Activated naive CD4-positive, alpha-beta T cell treated with anti-CD3 and anti-CD28 coated beads, Interleukin-2, amount 10 ng/mL, durations not matched to agents 7 days and 5 days (primary cell): ENCODE measurements around the gene L3MBTL4.

Experiments used
- CTCF ChIA-PET: fragments of 350-600 bp; sonication (Branson Sonifier 250); formaldehyde crosslinking; loops from one replicate; lab custom pipeline; 2021; ENCODE audit warnings: antibody characterized with exemption; lab: Charles Lee
- DNase-seq: peaks from one replicate; pipeline ENCODE4 v3.0.0-alpha.2; 2020
- H3K27ac Mint-ChIP-seq: one replicate; pipeline ENCODE4 v1.8.0; 2021; ENCODE audit warnings: mild to moderate bottlenecking, moderate library complexity, mixed read lengths
- H3K27me3 Mint-ChIP-seq: one replicate; pipeline ENCODE4 v1.8.0; 2021; ENCODE audit warnings: mild to moderate bottlenecking, mixed read lengths
- H3K36me3 Mint-ChIP-seq: one replicate; pipeline ENCODE4 v1.8.0; 2021; ENCODE audit warnings: mixed read lengths
- H3K4me1 Mint-ChIP-seq: one replicate; pipeline ENCODE4 v1.8.0; 2021; ENCODE audit warnings: mixed read lengths
- H3K4me3 Mint-ChIP-seq: one replicate; pipeline ENCODE4 v1.8.0; 2021; ENCODE audit warnings: mild to moderate bottlenecking, moderate library complexity, mixed read lengths
- H3K9me3 Mint-ChIP-seq: one replicate; pipeline ENCODE4 v1.8.0; 2021; ENCODE audit warnings: mixed read lengths

L3MBTL4 gene

GRCh38 chr18:6327895-6328620 is 86.7 kb downstream of the L3MBTL4 start:
- Mint-ChIP-seq H3K27me3 (no peaks in the 10 kb centered on the region), H3K4me1 (no peaks in the 10 kb centered on the region), H3K36me3 (no peaks in the 10 kb centered on the region), H3K4me3 (no peak overlapping the region), H3K27ac (no peak overlapping the region), H3K9me3 (peaks cover 10% of the 10 kb centered on the region)
- no peak for DNase-seq
- CTCF ChIA-PET = no interaction called here

GRCh38 chr18:6327485-6327884 is 87.2 kb downstream of the L3MBTL4 start:
- no peaks in the 10 kb centered on the region for H3K36me3 Mint-ChIP-seq
- no peak overlapping the region for H3K27ac Mint-ChIP-seq
- H3K4me3 Mint-ChIP-seq = no peak overlapping the region
- no peaks in the 10 kb centered on the region for H3K27me3 Mint-ChIP-seq
- no peak for DNase-seq
- H3K9me3 Mint-ChIP-seq = peaks cover 12% of the 10 kb centered on the region
- H3K4me1 Mint-ChIP-seq = no peaks in the 10 kb centered on the region
- CTCF ChIA-PET = no interaction called here

GRCh38 chr18:6326566-6326965 is 88.1 kb downstream of the L3MBTL4 start:
- Mint-ChIP-seq H3K27ac (no peak overlapping the region), H3K27me3 (no peaks in the 10 kb centered on the region), H3K4me3 (no peak overlapping the region), H3K4me1 (no peaks in the 10 kb centered on the region), H3K9me3 (peaks cover 18% of the 10 kb centered on the region), H3K36me3 (no peaks in the 10 kb centered on the region)
- CTCF ChIA-PET = no interaction called here
- no peak for DNase-seq

GRCh38 chr18:6323319-6323889 is 91.3 kb downstream of the L3MBTL4 start:
- no peaks in the 10 kb centered on the region for H3K27me3 Mint-ChIP-seq
- H3K9me3 Mint-ChIP-seq = peaks cover 22% of the 10 kb centered on the region
- H3K36me3 Mint-ChIP-seq = no peaks in the 10 kb centered on the region
- H3K27ac Mint-ChIP-seq = no peak overlapping the region
- no peaks in the 10 kb centered on the region for H3K4me1 Mint-ChIP-seq
- H3K4me3 Mint-ChIP-seq = no peak overlapping the region
- DNase-seq = no peak
- CTCF ChIA-PET = no interaction called here

GRCh38 chr18:6315517-6316331 is 99.0 kb downstream of the L3MBTL4 start:
- H3K27ac Mint-ChIP-seq = no peak overlapping the region
- H3K9me3 Mint-ChIP-seq = peaks cover 6% of the 10 kb centered on the region
- no peaks in the 10 kb centered on the region for H3K27me3 Mint-ChIP-seq
- no peaks in the 10 kb centered on the region for H3K4me1 Mint-ChIP-seq
- CTCF ChIA-PET = no interaction called here
- no peaks in the 10 kb centered on the region for H3K36me3 Mint-ChIP-seq
- no peak overlapping the region for H3K4me3 Mint-ChIP-seq
- no peak for DNase-seq

GRCh38 chr18:6313415-6313814 is 101.3 kb downstream of the L3MBTL4 start:
- Mint-ChIP-seq H3K36me3 (no peaks in the 10 kb centered on the region), H3K4me3 (no peak overlapping the region), H3K4me1 (no peaks in the 10 kb centered on the region), H3K27me3 (no peaks in the 10 kb centered on the region), H3K9me3 (peaks cover 1% of the 10 kb centered on the region), H3K27ac (no peak overlapping the region)
- CTCF ChIA-PET = no interaction called here
- no peak for DNase-seq

GRCh38 chr18:6311456-6312215 is 103.1 kb downstream of the L3MBTL4 start:
- H3K4me1 Mint-ChIP-seq = no peaks in the 10 kb centered on the region
- CTCF ChIA-PET = no interaction called here
- H3K27me3 Mint-ChIP-seq = no peaks in the 10 kb centered on the region
- DNase-seq = no peak
- no peak overlapping the region for H3K4me3 Mint-ChIP-seq
- H3K27ac Mint-ChIP-seq = no peak overlapping the region
- H3K36me3 Mint-ChIP-seq = no peaks in the 10 kb centered on the region
- no peaks in the 10 kb centered on the region for H3K9me3 Mint-ChIP-seq

- H3K27me3 Mint-ChIP-seq = no peaks in the 10 kb centered on the region
- no peak for DNase-seq
- no peaks in the 10 kb centered on the region for H3K4me1 Mint-ChIP-seq
- no peak overlapping the region for H3K27ac Mint-ChIP-seq
- CTCF ChIA-PET = no interaction called here
- H3K9me3 Mint-ChIP-seq = no peaks in the 10 kb centered on the region
- no peak overlapping the region for H3K4me3 Mint-ChIP-seq
- H3K36me3 Mint-ChIP-seq = no peaks in the 10 kb centered on the region
Measured at GRCh38 chr18:6310714-6311113, 104.0 kb downstream of the L3MBTL4 start.

GRCh38 chr18:6297875-6298274 is 116.8 kb downstream of the L3MBTL4 start:
- CTCF ChIA-PET = no interaction called here
- Mint-ChIP-seq H3K36me3 (no peaks in the 10 kb centered on the region), H3K27me3 (no peaks in the 10 kb centered on the region), H3K4me3 (no peak overlapping the region), H3K9me3 (no peaks in the 10 kb centered on the region), H3K27ac (no peak overlapping the region), H3K4me1 (peaks cover 9% of the 10 kb centered on the region)
- no peak for DNase-seq

GRCh38 chr18:6294148-6294784 is 120.4 kb downstream of the L3MBTL4 start:
- no peak overlapping the region for H3K4me3 Mint-ChIP-seq
- H3K36me3 Mint-ChIP-seq = no peaks in the 10 kb centered on the region
- H3K27ac Mint-ChIP-seq = no peak overlapping the region
- H3K27me3 Mint-ChIP-seq = no peaks in the 10 kb centered on the region
- no peaks in the 10 kb centered on the region for H3K9me3 Mint-ChIP-seq
- CTCF ChIA-PET = no interaction called here
- H3K4me1 Mint-ChIP-seq = peaks cover 9% of the 10 kb centered on the region
- no peak for DNase-seq

GRCh38 chr18:6289843-6290242 is 124.9 kb downstream of the L3MBTL4 start:
- DNase-seq = no peak
- Mint-ChIP-seq H3K9me3 (no peaks in the 10 kb centered on the region), H3K27me3 (no peaks in the 10 kb centered on the region), H3K4me3 (no peak overlapping the region), H3K27ac (no peak overlapping the region), H3K4me1 (peaks cover 9% of the 10 kb centered on the region), H3K36me3 (no peaks in the 10 kb centered on the region)
- CTCF ChIA-PET = no interaction called here

- H3K9me3 Mint-ChIP-seq = peaks cover 1% of the 10 kb centered on the region
- H3K4me1 Mint-ChIP-seq = no peaks in the 10 kb centered on the region
- no peak overlapping the region for H3K27ac Mint-ChIP-seq
- H3K4me3 Mint-ChIP-seq = no peak overlapping the region
- no peaks in the 10 kb centered on the region for H3K36me3 Mint-ChIP-seq
- DNase-seq = no peak
- CTCF ChIA-PET = no interaction called here
- H3K27me3 Mint-ChIP-seq = no peaks in the 10 kb centered on the region
Measured at GRCh38 chr18:6286585-6286984, 128.1 kb downstream of the L3MBTL4 start.

- no peak overlapping the region for H3K27ac Mint-ChIP-seq
- H3K4me1 Mint-ChIP-seq = no peaks in the 10 kb centered on the region
- CTCF ChIA-PET = no interaction called here
- H3K4me3 Mint-ChIP-seq = no peak overlapping the region
- H3K36me3 Mint-ChIP-seq = no peaks in the 10 kb centered on the region
- no peaks in the 10 kb centered on the region for H3K27me3 Mint-ChIP-seq
- peaks cover 1% of the 10 kb centered on the region for H3K9me3 Mint-ChIP-seq
- DNase-seq = no peak
Measured at GRCh38 chr18:6284761-6285160, 129.9 kb downstream of the L3MBTL4 start.

- Mint-ChIP-seq H3K4me3 (no peak overlapping the region), H3K9me3 (peaks cover 1% of the 10 kb centered on the region)
Measured at GRCh38 chr18:6284300-6284699, 130.4 kb downstream of the L3MBTL4 start.

More at GRCh38 chr18:6284300-6284699, 130.4 kb downstream of the L3MBTL4 start:
- no peak overlapping the region for H3K27ac Mint-ChIP-seq
- no peaks in the 10 kb centered on the region for H3K27me3 Mint-ChIP-seq
- CTCF ChIA-PET = no interaction called here
- no peaks in the 10 kb centered on the region for H3K36me3 Mint-ChIP-seq
- DNase-seq = no peak
- no peaks in the 10 kb centered on the region for H3K4me1 Mint-ChIP-seq
